Hematopoietic multipotent progenitor cell (in vitro differentiated cells): ENCODE data around the gene SLC25A13. TPM values are rescaled to one million over a fixed set of nuclear protein-coding genes. Genes with fewer than 3 reads are reported as not detected.

Source experiments
- DNase-seq, 3 donors: peaks; one replicate each; pipeline ENCODE4 v3.0.0-alpha.2; 2011 to 2015; ENCODE audit warnings: low read depth in 2 of 3, low spot score in 2 of 3
- total RNA-seq: library from RNA; depleted of rRNA; stranded (reverse); fragments of >200 nt; gene quantifications from one replicate; pipeline ENCODE4 v1.2.3, GENCODE V29; 2012

Gene SLC25A13
- total RNA-seq, 1 donor: 10.5 TPM

- no peak for DNase-seq
Measured at GRCh38 chr7:96211954-96212353, 109.9 kb downstream of the SLC25A13 start.

- no peak for DNase-seq
Measured at GRCh38 chr7:96205665-96206064, 116.2 kb downstream of the SLC25A13 start.

- DNase-seq: no peak
Measured at GRCh38 chr7:96204601-96205000, 117.3 kb downstream of the SLC25A13 start.

- no peak for DNase-seq
Measured at GRCh38 chr7:96203786-96204185, 118.1 kb downstream of the SLC25A13 start.

GRCh38 chr7:96202102-96202501 is 119.8 kb downstream of the SLC25A13 start:
- no peak for DNase-seq

GRCh38 chr7:96200740-96201139 is 121.2 kb downstream of the SLC25A13 start:
- DNase-seq: no peak

- DNase-seq: no peak
Measured at GRCh38 chr7:96199421-96199820, 122.5 kb downstream of the SLC25A13 start.

- no peak for DNase-seq
Measured at GRCh38 chr7:96198047-96198636, 123.8 kb downstream of the SLC25A13 start.

- DNase-seq: no peak
Measured at GRCh38 chr7:96196676-96197075, 125.2 kb downstream of the SLC25A13 start.

- no peak for DNase-seq
Measured at GRCh38 chr7:96189129-96189820, 132.6 kb downstream of the SLC25A13 start.

- DNase-seq: no peak
Measured at GRCh38 chr7:96188591-96188991, 133.3 kb downstream of the SLC25A13 start.

GRCh38 chr7:96188174-96188581 is 133.7 kb downstream of the SLC25A13 start:
- DNase-seq: peak in 1 of 3 donors; percentile 33

- DNase-seq: no peak
Measured at GRCh38 chr7:96187735-96188134, 134.2 kb downstream of the SLC25A13 start.

GRCh38 chr7:96184783-96185182 is 137.1 kb downstream of the SLC25A13 start:
- no peak for DNase-seq

GRCh38 chr7:96183163-96183670 is 138.7 kb downstream of the SLC25A13 start:
- DNase-seq: no peak

GRCh38 chr7:96182424-96183158 is 139.3 kb downstream of the SLC25A13 start:
- no peak for DNase-seq

- DNase-seq: no peak
Measured at GRCh38 chr7:96181174-96181573, 140.7 kb downstream of the SLC25A13 start.

GRCh38 chr7:96179837-96180236 is 142.1 kb downstream of the SLC25A13 start:
- no peak for DNase-seq

GRCh38 chr7:96179341-96179740 is 142.6 kb downstream of the SLC25A13 start:
- DNase-seq: no peak

GRCh38 chr7:96178581-96178980 is 143.3 kb downstream of the SLC25A13 start:
- no peak for DNase-seq

- no peak for DNase-seq
Measured at GRCh38 chr7:96177353-96177752, 144.5 kb downstream of the SLC25A13 start.

GRCh38 chr7:96174812-96175211 is 147.1 kb downstream of the SLC25A13 start:
- no peak for DNase-seq
